SJSA1 (cell line): ENCODE results near the gene KDM5C. TPM values are rescaled to one million over a fixed set of nuclear protein-coding genes. Genes with fewer than 3 reads are reported as not detected.
"Not testable (repeated sequence)": the region's sequence is repeated elsewhere in the genome, so short reads cannot be mapped to it uniquely, and the experiment has no call there.

Experiments
- DNase-seq, 2 experiments: peaks; one replicate each; pipeline ENCODE4 v3.0.0-alpha.2; 2015 to 2020; ENCODE audit warnings: low spot score in 2 of 2, low read depth in 1 of 2
- H3K27ac ChIP-seq: fragments of 250-450 bp; sonication (Bioruptor Pico); 2 replicates; pipeline ENCODE4 v1.5.1; 2020; ENCODE audit warnings: mild to moderate bottlenecking, moderate library complexity
- H3K27me3 ChIP-seq: fragments of 250-450 bp; sonication (Bioruptor Pico); replicated peaks from 2 replicates; pipeline ENCODE4 v1.5.1; 2020; ENCODE audit warnings: mild to moderate bottlenecking, moderate library complexity
- H3K36me3 ChIP-seq: fragments of 250-450 bp; sonication (Bioruptor Pico); 2 replicates; pipeline ENCODE4 v1.5.1; 2020; ENCODE audit warnings: mild to moderate bottlenecking
- H3K4me1 ChIP-seq: fragments of 250-450 bp; sonication (Bioruptor Pico); replicated peaks from 2 replicates; pipeline ENCODE4 v1.6.1; 2021; ENCODE audit warnings: mild to moderate bottlenecking
- H3K4me3 ChIP-seq: fragments of 250-450 bp; sonication (Bioruptor Pico); 2 replicates; pipeline ENCODE4 v1.5.1; 2020; ENCODE audit warnings: mild to moderate bottlenecking
- H3K9me3 ChIP-seq: fragments of 250-450 bp; sonication (Bioruptor Pico); replicated peaks from 2 replicates; pipeline ENCODE4 v1.5.1; 2020; ENCODE audit warnings: mild to moderate bottlenecking
- total RNA-seq: library from RNA; depleted of rRNA; stranded (reverse); fragments of >200 nt; shearing (Covaris generic); gene quantifications from 2 replicates; pipeline ENCODE4 v1.2.3, GENCODE V29; 2014

The KDM5C gene
- total RNA-seq, 1 experiment from 2014 or later: 48.3 TPM

DNA sequence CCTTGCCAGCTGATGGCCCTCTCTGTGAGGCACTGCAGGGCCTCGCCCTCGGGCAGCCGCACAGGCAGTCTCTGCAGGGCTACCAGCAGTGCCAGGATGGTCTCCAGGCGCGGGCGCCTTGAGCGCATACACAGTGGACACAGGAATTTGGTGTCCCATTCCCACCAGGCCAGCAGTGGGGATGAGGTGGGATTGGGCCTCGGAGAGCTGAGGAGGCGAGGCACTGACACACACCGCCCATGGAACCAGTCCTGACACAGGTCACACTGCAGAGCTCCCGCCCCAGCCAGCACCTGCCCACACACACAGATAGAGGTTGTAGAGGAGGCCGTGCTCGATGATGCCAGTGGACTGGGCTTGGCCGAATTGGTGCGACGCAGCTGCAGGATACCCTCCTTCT, 30.7 kb downstream of the KDM5C start:
- H3K27ac ChIP-seq: no peak overlapping the region
- H3K27me3 ChIP-seq: no peaks in the 10 kb centered on the region
- H3K36me3 ChIP-seq: peaks cover 33% of the 10 kb centered on the region
- no peaks in the 10 kb centered on the region for H3K9me3 ChIP-seq
- DNase-seq: no peak
- no peak overlapping the region for H3K4me3 ChIP-seq
- no peaks in the 10 kb centered on the region for H3K4me1 ChIP-seq

- H3K27me3 ChIP-seq: no peaks in the 10 kb centered on the region
- peaks cover 26% of the 10 kb centered on the region for H3K36me3 ChIP-seq
- no peaks in the 10 kb centered on the region for H3K4me1 ChIP-seq
- H3K9me3 ChIP-seq: no peaks in the 10 kb centered on the region
- no peak for DNase-seq
- H3K27ac ChIP-seq: no peak overlapping the region
- H3K4me3 ChIP-seq: no peak overlapping the region
Measured at GRCh38 chrX:53193093-53193492, 31.9 kb downstream of the KDM5C start.

DNA sequence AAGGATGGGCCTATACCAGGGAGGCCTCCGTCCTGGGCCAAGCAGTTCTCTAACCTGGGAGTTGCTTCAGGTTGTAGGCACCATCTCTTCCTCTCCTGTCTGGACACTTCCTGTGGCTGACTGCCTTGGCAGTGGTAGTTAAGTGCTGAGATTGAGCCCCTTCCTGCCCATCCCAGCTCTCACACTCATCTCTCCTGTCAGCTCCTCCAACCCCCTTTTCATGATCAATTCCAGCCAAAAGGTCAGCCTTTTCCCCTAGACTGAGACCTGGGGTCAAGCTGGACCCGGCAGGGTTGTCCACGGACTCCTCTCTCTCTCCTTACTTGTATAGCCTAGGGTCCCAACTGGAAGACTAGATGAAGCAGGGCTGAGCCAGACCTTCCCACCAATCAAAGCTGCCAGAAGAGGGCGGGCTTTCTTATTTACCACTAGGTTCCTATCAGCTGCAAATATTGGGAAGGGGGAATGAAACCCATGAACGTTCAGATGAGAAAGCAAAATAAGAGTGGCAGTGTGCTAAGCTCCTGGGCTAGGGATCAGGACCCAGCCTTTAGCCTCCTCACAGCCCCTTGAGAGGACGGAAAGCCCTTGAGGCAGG, 34.5 kb downstream of the KDM5C start:
- no peak for DNase-seq
- Histone ChIP-seq H3K9me3 (no peaks in the 10 kb centered on the region), H3K4me1 (no peaks in the 10 kb centered on the region), H3K36me3 (peaks cover 15% of the 10 kb centered on the region), H3K27me3 (no peaks in the 10 kb centered on the region), H3K27ac (no peak overlapping the region), H3K4me3 (no peak overlapping the region)

DNA sequence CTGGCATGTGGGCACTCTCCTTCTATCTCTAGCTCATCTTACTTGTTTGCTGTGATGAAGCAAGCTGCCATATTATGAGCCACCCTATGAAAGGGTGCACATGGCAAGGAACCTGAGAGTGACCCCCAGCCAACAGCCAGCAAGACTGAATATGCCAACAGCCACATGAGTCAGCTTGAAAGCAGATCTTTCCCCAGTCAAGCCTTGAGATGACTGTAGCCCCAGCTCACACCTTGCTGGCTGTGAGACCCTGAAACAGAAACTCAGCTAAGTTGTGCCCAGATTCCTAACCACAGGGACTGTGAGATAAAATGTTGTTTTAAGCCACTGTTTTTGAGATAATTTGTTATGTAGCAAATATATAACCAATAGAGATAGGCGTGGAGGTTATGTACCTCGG, 36.2 kb downstream of the KDM5C start:
- H3K27ac ChIP-seq: no peak overlapping the region
- H3K4me3 ChIP-seq: no peak overlapping the region
- no peaks in the 10 kb centered on the region; the same call in 1 of the 2 replicates for H3K36me3 ChIP-seq
- H3K9me3 ChIP-seq: no peaks in the 10 kb centered on the region
- no peak for DNase-seq
- H3K27me3 ChIP-seq: no peaks in the 10 kb centered on the region
- H3K4me1 ChIP-seq: no peaks in the 10 kb centered on the region

DNA sequence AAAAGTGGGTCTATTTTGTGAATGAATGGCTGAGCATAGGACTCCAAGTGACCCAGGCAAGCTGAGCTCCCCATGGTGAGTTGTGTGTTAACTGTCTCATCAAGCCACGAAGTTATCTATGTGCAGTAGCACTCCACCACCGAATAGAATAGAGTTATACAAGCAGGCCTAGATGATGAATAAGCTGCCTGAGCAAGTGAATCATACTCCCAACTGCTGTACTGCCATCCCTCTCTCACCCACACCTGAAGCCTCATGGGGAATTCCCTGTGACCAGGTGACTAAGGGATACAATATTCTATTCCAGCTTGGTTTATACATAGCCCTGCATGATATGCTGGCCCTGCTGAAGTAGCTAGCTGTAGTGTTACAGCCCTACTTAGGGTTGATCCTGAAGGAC, 38.7 kb downstream of the KDM5C start:
- Histone ChIP-seq H3K4me1 (no peaks in the 10 kb centered on the region), H3K9me3 (no peaks in the 10 kb centered on the region), H3K27me3 (no peaks in the 10 kb centered on the region), H3K27ac (no peak overlapping the region), H3K4me3 (no peak overlapping the region), H3K36me3 (no peaks in the 10 kb centered on the region; the same call in 1 of the 2 replicates)
- DNase-seq: no peak

DNA sequence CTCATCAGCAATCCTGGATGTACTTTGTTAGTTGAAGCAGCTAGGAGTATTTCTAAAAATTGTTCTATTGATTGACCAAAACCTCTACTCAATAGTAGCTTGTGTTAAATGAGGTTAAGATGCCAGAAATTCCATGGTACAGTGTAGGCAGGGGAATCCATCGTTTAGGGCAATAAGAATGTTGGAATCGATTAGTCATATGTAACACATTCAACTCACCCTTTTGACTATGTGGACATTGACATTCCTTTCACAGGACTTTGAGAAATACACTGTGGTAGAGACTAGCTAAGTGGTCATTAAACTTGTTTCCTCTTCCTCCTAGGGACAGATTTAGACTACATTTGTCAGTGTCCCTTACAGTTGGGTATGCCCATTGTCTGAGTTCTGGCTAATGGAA, 40.2 kb downstream of the KDM5C start:
- H3K36me3 ChIP-seq: no peaks in the 10 kb centered on the region
- H3K4me3 ChIP-seq: no peak overlapping the region
- H3K4me1 ChIP-seq: no peaks in the 10 kb centered on the region
- no peak overlapping the region for H3K27ac ChIP-seq
- DNase-seq: peak in 1 of 2 experiments; percentile 7
- no peaks in the 10 kb centered on the region for H3K27me3 ChIP-seq
- no peaks in the 10 kb centered on the region for H3K9me3 ChIP-seq

GRCh38 chrX:53171356-53171755, 53.7 kb downstream of the KDM5C start:
- Histone ChIP-seq H3K4me1 (no peaks in the 10 kb centered on the region), H3K27ac (no peak overlapping the region)
- DNase-seq: no peak

DNA sequence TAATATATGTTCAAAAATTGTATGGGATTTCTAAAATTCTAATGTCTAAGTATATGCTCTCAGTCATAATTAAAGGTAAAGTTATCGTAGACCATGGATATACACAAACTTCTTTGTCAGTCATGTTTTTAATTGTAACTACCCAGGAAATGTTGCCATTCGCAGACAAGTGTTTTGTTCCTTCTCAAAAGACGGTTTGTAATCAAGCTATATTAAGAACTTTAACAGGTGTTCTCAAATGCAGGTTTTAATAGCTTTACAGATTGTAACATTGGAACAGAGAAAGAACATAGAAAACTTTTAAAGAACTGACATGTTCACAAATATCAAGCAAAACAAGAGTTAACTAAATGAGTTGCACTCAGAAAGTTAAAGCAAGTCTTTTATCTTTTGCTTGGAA, 58.9 kb downstream of the KDM5C start:
- Histone ChIP-seq H3K4me1 (no peaks in the 10 kb centered on the region), H3K27me3 (no peaks in the 10 kb centered on the region), H3K36me3 (no peaks in the 10 kb centered on the region), H3K9me3 (no peaks in the 10 kb centered on the region), H3K27ac (no peak overlapping the region), H3K4me3 (no peak overlapping the region)
- DNase-seq: no peak

More at GRCh38 chrX:53171356-53171755, 53.7 kb downstream of the KDM5C start:
- H3K36me3 ChIP-seq: no peaks in the 10 kb centered on the region
- no peak overlapping the region for H3K4me3 ChIP-seq
- no peaks in the 10 kb centered on the region for H3K9me3 ChIP-seq
- no peaks in the 10 kb centered on the region for H3K27me3 ChIP-seq

GRCh38 chrX:53164566-53164965, 60.4 kb downstream of the KDM5C start:
- H3K27ac ChIP-seq: not testable (repeated sequence)

GRCh38 chrX:53163436-53163835, 61.6 kb downstream of the KDM5C start:
- no peak overlapping the region for H3K4me3 ChIP-seq
- no peaks in the 10 kb centered on the region for H3K27me3 ChIP-seq
- H3K27ac ChIP-seq: no peak overlapping the region
- H3K9me3 ChIP-seq: no peaks in the 10 kb centered on the region
- no peaks in the 10 kb centered on the region for H3K36me3 ChIP-seq
- H3K4me1 ChIP-seq: no peaks in the 10 kb centered on the region
- DNase-seq: no peak

More at GRCh38 chrX:53164566-53164965, 60.4 kb downstream of the KDM5C start:
- H3K27me3 ChIP-seq, H3K4me3 ChIP-seq, H3K36me3 ChIP-seq, DNase-seq, H3K9me3 ChIP-seq, H3K4me1 ChIP-seq: not testable (repeated sequence)

DNA sequence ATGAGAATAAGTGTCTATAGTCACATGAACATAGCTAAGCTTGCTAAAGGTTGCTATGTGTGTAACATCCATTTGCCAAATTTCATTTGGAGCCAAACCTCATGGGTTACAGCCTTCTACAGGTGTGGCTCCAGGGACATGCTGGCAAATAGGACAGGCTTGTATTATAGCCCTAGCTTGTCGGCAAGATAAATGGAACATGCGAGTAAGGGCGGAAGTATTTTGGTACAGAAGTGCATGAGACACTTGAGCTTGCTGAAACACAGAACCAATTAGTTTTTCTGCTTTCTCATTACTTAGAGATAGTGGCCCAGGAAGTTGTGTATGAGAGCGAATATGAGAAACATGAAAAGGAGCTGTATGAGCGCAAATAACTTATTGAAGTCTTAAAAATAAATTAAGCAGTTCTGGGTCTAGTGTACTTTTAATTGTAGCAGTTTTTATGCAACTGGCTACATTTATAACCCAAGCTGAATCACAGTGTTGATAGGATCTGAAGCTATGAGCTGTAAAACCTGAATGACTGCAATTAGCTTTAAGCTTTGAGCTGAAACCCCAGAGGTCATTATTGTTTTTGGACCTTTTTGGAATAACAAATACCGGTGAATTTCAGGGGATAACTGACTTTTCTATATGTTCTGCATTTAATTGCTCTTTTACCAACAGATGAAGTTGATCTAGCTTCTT, 64.6 kb downstream of the KDM5C start:
- Histone ChIP-seq H3K9me3 (no peaks in the 10 kb centered on the region), H3K36me3 (no peaks in the 10 kb centered on the region), H3K4me1 (0 out of 2 replicates have a peak, but pooled peaks cover 3% of the 10 kb centered on the region), H3K27ac (no peak overlapping the region), H3K4me3 (no peak overlapping the region), H3K27me3 (no peaks in the 10 kb centered on the region)
- no peak for DNase-seq

DNA sequence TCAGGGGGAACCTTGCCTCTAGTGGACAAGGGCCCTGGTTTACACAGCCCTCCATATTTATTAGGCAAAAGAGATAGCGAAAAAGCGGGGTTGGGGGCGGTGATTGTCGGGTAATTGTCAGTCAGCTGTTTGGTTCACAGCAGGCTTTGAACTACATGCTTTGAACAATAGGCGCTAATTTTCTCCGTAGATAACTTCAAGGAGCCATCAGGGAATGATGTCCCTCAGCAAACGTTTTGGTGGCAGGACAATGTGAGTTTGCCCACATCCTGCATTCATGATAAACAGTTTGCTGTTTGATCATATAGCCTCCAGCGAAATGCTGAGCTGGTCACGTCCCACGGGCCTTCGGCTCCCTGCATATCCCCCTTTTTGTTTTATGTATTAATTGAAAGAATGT, 65.8 kb downstream of the KDM5C start:
- 0 out of 2 replicates have a peak, but pooled peaks cover 3% of the 10 kb centered on the region for H3K4me1 ChIP-seq
- no peaks in the 10 kb centered on the region for H3K36me3 ChIP-seq
- no peaks in the 10 kb centered on the region for H3K27me3 ChIP-seq
- DNase-seq: no peak
- H3K9me3 ChIP-seq: no peaks in the 10 kb centered on the region
- H3K27ac ChIP-seq: no peak overlapping the region
- no peak overlapping the region for H3K4me3 ChIP-seq

- H3K4me1 ChIP-seq: 0 out of 2 replicates have a peak, but pooled peaks cover 3% of the 10 kb centered on the region
- no peak overlapping the region for H3K4me3 ChIP-seq
- DNase-seq: no peak
- no peaks in the 10 kb centered on the region for H3K36me3 ChIP-seq
- H3K27ac ChIP-seq: no peak overlapping the region
- no peaks in the 10 kb centered on the region for H3K27me3 ChIP-seq
- H3K9me3 ChIP-seq: no peaks in the 10 kb centered on the region
Measured at GRCh38 chrX:53156207-53156596, 68.8 kb downstream of the KDM5C start.

GRCh38 chrX:53155512-53156206, 69.3 kb downstream of the KDM5C start:
- H3K4me1 ChIP-seq: 0 out of 2 replicates have a peak, but pooled peaks cover 3% of the 10 kb centered on the region
- no peaks in the 10 kb centered on the region for H3K27me3 ChIP-seq
- H3K36me3 ChIP-seq: no peaks in the 10 kb centered on the region
- DNase-seq: no peak
- no peak overlapping the region for H3K27ac ChIP-seq
- H3K4me3 ChIP-seq: no peak overlapping the region
- no peaks in the 10 kb centered on the region for H3K9me3 ChIP-seq
